Measurements from ENCODE around the gene BEND3. TPM values are rescaled to one million over a fixed set of nuclear protein-coding genes. Genes with fewer than 3 reads are reported as not detected.
"Not testable (repeated sequence)": the region's sequence is repeated elsewhere in the genome, so short reads cannot be mapped to it uniquely, and the experiment has no call there.

The BEND3 gene
- total RNA-seq, 3 donors from 2014 or later, result 3.6 to 6.7 (median 5.3) TPM

DNA sequence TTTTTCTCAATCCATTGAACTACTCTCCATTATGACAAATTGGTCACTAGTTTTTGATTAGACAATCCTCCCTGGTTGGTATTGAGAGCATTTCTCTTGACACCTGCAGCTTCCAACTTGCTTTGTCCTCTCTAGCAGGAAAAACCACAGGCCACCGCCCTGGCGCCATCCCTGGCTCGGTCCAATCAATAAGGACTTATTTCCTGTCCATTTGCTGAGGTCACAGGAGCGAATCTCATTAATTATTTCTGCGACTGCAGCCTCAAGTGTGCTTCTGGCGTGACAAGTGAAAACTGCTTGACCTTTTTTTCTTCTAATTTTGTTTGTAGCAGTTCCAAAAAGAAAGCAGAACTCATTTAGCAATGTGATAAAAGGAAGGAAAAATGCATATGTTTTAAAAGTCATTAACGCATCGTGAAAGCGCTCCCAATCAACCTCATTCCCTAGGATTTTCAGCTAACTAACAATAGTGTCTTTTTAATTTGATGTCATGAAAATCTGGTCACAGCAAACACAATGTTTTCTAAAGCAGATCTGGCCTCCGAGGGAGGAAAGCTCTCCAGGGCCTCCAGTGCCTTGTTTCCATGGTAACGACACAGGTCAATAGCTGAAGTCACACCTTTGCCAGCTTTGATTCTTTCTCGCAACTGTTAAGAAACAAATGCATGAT lies 39.0 kb upstream of the BEND3 start:
- H3K4me3 ChIP-seq, result no peak overlapping the region
- TF ChIP-seq CTCF (IDR thresholded peaks at IDR 0.05), result no peak
- peaks cover 21% of the 10 kb centered on the region for H3K4me1 ChIP-seq (ENCODE audit: low read depth)
- ATAC-seq (no peak), DNase-seq (peak; percentile 42 to 61 (median 56))
- no peaks in the 10 kb centered on the region for H3K9me3 ChIP-seq
- intact Hi-C loops (cut with DNase I, micrococcal nuclease), result no loop called here
- no peaks in the 10 kb centered on the region for H3K36me3 ChIP-seq (ENCODE audit: low read depth)

GRCh38 chr6:107152638-107153430 lies 37.5 kb upstream of the BEND3 start:
- TF ChIP-seq CTCF (IDR thresholded peaks at IDR 0.05), result peak; percentile 5
- Histone ChIP-seq H3K4me1 (ENCODE audit: low read depth) (peaks cover 21% of the 10 kb centered on the region), H3K4me3 (no peak overlapping the region), H3K9me3 (no peaks in the 10 kb centered on the region), H3K36me3 (ENCODE audit: low read depth) (no peaks in the 10 kb centered on the region)
- DNase-seq, result peak; percentile 56 to 64 (median 60)
- intact Hi-C loops (cut with DNase I, micrococcal nuclease), result no loop called here
- peak; percentile 90 for ATAC-seq

DNA sequence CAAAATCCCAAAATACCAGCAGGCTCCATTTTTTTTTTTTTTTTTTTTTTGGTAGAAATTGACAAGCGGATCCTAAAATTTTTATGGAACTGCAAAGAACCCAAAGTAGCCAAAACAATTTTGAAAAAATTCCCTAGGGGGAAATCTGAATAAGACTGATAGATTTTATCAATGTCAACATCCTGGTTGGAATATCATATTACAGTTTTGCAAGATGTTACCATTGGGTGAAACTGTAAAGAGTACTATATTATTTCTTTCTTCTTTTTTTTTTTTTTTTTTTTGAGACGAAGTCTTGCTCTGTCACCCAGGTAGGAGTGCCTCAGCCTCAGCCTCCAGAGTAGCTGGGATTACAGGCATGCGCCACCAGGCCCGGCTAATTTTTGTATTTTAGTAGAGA lies 29.4 kb upstream of the BEND3 start:
- intact Hi-C loops (cut with DNase I, micrococcal nuclease), result no loop called here

GRCh38 chr6:107144014-107144413 lies 28.7 kb upstream of the BEND3 start:
- intact Hi-C loops (cut with DNase I, micrococcal nuclease), result no loop called here
- no peaks in the 10 kb centered on the region for H3K9me3 ChIP-seq
- DNase-seq (no peak), ATAC-seq (no peak)
- no peaks in the 10 kb centered on the region for H3K4me1 ChIP-seq (ENCODE audit: low read depth)
- no peaks in the 10 kb centered on the region for H3K36me3 ChIP-seq (ENCODE audit: low read depth)
- no peak overlapping the region for H3K4me3 ChIP-seq
- no peak for TF ChIP-seq CTCF (IDR thresholded peaks at IDR 0.05)

More for the DNA sequence above, 29.4 kb upstream of the BEND3 start:
- Histone ChIP-seq H3K4me3 (no peak overlapping the region), H3K4me1 (ENCODE audit: low read depth) (no peaks in the 10 kb centered on the region), H3K36me3 (ENCODE audit: low read depth) (no peaks in the 10 kb centered on the region), H3K9me3 (no peaks in the 10 kb centered on the region)
- no peak for TF ChIP-seq CTCF (IDR thresholded peaks at IDR 0.05)
- ATAC-seq (no peak), DNase-seq (no peak)

DNA sequence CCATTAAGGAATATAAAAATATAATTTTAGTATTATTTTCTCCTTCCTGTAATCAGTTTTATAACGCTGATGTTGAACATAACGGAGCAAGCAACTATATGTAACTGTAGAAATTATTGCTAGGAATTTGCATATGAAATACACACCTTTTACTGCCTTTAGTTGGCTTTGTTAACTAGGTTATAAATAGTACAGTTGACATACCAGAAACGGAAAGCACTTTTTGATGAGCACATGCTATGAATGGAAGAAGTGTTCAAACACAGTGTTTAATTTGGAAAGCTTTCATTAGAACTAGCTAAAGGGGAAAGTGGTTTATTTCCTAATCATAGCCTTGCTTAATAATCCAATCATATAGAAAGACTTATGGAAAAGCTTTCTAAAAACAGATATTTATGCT lies 25.3 kb upstream of the BEND3 start:
- intact Hi-C loops (cut with DNase I, micrococcal nuclease), result no loop called here
- no peak for TF ChIP-seq CTCF (IDR thresholded peaks at IDR 0.05)
- Histone ChIP-seq H3K4me1 (ENCODE audit: low read depth) (no peaks in the 10 kb centered on the region), H3K9me3 (no peaks in the 10 kb centered on the region), H3K4me3 (no peak overlapping the region), H3K36me3 (ENCODE audit: low read depth) (no peaks in the 10 kb centered on the region)
- no peak for ATAC-seq
- no peak for DNase-seq

DNA sequence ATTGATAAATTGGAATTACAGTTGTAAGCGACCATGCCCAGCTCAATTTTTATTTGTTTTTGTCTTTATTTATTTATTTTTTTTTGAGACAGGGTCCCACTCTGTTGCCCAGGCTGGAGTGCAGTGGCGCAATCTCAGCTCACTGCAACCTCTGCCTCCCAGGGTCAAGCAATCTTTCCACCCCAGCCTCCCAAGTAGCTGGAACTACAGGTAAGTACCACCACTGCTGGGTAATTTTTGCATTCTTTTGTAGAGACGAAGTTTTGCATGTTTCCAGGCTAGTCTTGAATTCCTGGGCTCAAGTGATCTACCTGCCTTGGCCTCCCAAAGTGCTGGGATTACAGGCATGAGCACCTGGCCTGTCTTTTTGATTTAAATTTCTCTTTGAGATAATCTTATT lies 21.0 kb upstream of the BEND3 start:
- ATAC-seq; H3K9me3 ChIP-seq; H3K4me1 ChIP-seq (ENCODE audit: low read depth); intact Hi-C loops (cut with DNase I, micrococcal nuclease); H3K4me3 ChIP-seq; H3K36me3 ChIP-seq (ENCODE audit: low read depth); DNase-seq: not testable (repeated sequence)

GRCh38 chr6:107135048-107135680 lies 19.8 kb upstream of the BEND3 start:
- H3K36me3 ChIP-seq (ENCODE audit: low read depth); H3K4me3 ChIP-seq; H3K4me1 ChIP-seq (ENCODE audit: low read depth); ATAC-seq; intact Hi-C loops (cut with DNase I, micrococcal nuclease); H3K9me3 ChIP-seq; DNase-seq: not testable (repeated sequence)
